Measurements from ENCODE around the gene TGFA. TPM values are rescaled to one million over a fixed set of nuclear protein-coding genes. Genes with fewer than 3 reads are reported as not detected.
"Not testable (repeated sequence)": the region's sequence is repeated elsewhere in the genome, so short reads cannot be mapped to it uniquely, and the experiment has no call there.

Gene TGFA
- total RNA-seq, 2 donors from 2014 or later: 2.0 to 3.2 TPM

- Histone ChIP-seq H3K9me3 (ENCODE audit: control insufficient read depth, low read length) (no peaks in the 10 kb centered on the region), H3K9ac (ENCODE audit: extremely low read depth, low read length, poor library complexity, severe bottlenecking) (no peak overlapping the region), H3K4me1 (ENCODE audit: control insufficient read depth, insufficient read depth, low read length) (peaks cover 6% of the 10 kb centered on the region), H3K36me3 (ENCODE audit: control insufficient read depth, insufficient read depth, low read length) (no peaks in the 10 kb centered on the region), H3K27ac (ENCODE audit: low read depth, low read length) (no peak overlapping the region), H3K4me3 (ENCODE audit: low read length) (no peak overlapping the region), H3K27me3 (ENCODE audit: control insufficient read depth, insufficient read depth, low read length, poor library complexity, severe bottlenecking) (no peaks in the 10 kb centered on the region)
- no peak for DNase-seq
- H3K36me3 Mint-ChIP-seq (ENCODE audit: low read depth): no peaks in the 10 kb centered on the region
- H3K27me3 Mint-ChIP-seq (ENCODE audit: insufficient read depth): no peaks in the 10 kb centered on the region
- peaks cover 24% of the 10 kb centered on the region for H3K4me1 Mint-ChIP-seq
- H3K9me3 Mint-ChIP-seq: no peaks in the 10 kb centered on the region
- H3K4me3 Mint-ChIP-seq: no peak overlapping the region
- H3K27ac Mint-ChIP-seq: no peak overlapping the region
- TF ChIP-seq, protein P1, sequence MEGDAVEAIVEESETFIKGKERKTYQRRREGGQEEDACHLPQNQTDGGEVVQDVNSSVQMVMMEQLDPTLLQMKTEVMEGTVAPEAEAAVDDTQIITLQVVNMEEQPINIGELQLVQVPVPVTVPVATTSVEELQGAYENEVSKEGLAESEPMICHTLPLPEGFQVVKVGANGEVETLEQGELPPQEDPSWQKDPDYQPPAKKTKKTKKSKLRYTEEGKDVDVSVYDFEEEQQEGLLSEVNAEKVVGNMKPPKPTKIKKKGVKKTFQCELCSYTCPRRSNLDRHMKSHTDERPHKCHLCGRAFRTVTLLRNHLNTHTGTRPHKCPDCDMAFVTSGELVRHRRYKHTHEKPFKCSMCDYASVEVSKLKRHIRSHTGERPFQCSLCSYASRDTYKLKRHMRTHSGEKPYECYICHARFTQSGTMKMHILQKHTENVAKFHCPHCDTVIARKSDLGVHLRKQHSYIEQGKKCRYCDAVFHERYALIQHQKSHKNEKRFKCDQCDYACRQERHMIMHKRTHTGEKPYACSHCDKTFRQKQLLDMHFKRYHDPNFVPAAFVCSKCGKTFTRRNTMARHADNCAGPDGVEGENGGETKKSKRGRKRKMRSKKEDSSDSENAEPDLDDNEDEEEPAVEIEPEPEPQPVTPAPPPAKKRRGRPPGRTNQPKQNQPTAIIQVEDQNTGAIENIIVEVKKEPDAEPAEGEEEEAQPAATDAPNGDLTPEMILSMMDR (conservative IDR thresholded peaks at IDR 0.05): no peak
- 88 to 100% methylated on average over 1 of the region's 1 CpG for WGBS, 2 experiments (ENCODE audit: insufficient coverage in 1 of 2, insufficient read length in 1 of 2)
These were observed 84.7 kb downstream of the TGFA start for GRCh38 chr2:70468878-70469277.

DNA sequence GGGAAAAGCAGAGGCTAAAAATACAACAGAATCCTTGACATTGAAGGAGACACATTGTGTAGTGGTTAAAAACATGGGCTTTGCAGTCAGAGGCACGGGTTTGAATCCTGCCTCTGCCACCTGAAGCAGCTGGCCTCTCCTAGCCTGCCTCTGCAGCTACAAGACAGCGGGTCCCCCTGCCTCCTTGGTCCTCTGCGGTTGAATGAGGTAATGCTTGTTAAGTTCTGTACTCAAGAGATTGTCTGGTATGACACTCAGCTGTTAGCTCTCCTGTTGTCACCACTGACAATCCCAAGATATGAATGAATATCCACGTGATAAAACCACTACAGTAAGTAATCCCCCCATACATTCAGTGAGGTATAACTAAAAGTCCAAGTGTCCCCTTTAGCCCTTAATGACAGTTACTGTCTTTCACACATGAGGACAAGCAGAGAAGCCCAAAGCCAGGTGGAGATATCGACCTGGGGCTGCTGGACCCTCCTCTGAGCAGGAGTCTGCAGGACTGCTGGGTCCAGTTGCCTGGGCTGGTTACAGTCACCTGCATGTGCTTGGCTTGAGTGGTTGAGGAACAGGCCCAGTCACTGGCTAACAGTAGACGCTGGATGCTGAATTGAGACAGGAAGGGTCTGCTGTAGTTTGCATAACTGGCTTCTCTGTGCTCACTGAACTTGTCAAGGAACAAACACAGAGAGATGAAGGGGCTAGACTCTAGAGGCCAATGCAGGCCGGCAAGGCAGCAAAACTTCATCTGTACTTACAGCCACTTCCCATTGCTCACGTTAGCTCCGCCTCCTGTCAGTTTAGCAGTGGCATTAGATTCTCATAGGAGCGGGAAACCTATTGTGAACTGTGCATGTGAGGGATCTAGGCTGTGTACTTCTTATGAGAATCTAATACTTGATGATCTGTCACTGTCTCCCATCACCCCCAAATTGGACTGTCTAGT is 85.5 kb downstream of the TGFA start:
- H3K27ac ChIP-seq (ENCODE audit: low read depth, low read length): no peak overlapping the region
- H3K27me3 Mint-ChIP-seq (ENCODE audit: insufficient read depth): no peaks in the 10 kb centered on the region
- no peaks in the 10 kb centered on the region for H3K27me3 ChIP-seq (ENCODE audit: control insufficient read depth, insufficient read depth, low read length, poor library complexity, severe bottlenecking)
- DNase-seq: no peak
- no peaks in the 10 kb centered on the region for H3K36me3 ChIP-seq (ENCODE audit: control insufficient read depth, insufficient read depth, low read length)
- no peak overlapping the region for H3K4me3 ChIP-seq (ENCODE audit: low read length)
- 87 to 91% methylated on average over 5 to 10 of the region's 10 CpGs for WGBS, 2 experiments (ENCODE audit: insufficient coverage in 1 of 2, insufficient read length in 1 of 2)
- H3K4me1 ChIP-seq (ENCODE audit: control insufficient read depth, insufficient read depth, low read length): peaks cover 6% of the 10 kb centered on the region
- no peaks in the 10 kb centered on the region for H3K9me3 Mint-ChIP-seq
- H3K4me1 Mint-ChIP-seq: peaks cover 19% of the 10 kb centered on the region
- no peak overlapping the region for H3K27ac Mint-ChIP-seq
- TF ChIP-seq, protein P1 (conservative IDR thresholded peaks at IDR 0.05): no peak
- H3K9ac ChIP-seq (ENCODE audit: extremely low read depth, low read length, poor library complexity, severe bottlenecking): no peak overlapping the region
- H3K9me3 ChIP-seq (ENCODE audit: control insufficient read depth, low read length): no peaks in the 10 kb centered on the region
- H3K4me3 Mint-ChIP-seq: no peak overlapping the region
- no peaks in the 10 kb centered on the region for H3K36me3 Mint-ChIP-seq (ENCODE audit: low read depth)

DNA sequence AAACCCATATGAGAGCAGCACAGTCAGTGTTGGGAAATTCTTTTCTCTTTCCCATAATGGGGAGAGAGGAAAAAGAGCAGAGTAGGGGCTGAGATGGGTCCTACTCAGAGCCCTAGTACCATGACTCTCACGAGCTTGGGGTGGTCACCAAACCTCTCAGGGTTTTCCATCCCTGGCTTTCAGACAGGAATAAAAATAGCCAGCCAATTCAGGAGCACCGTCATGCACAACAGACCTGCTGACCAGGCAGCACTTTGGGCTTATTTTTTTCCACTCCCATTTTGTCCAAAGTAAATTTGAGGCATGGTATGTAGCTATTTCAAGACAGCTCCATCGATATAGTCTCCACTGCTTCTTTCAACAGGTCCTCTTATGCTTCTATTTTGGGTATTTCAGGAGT is 86.4 kb downstream of the TGFA start:
- H3K27ac ChIP-seq (ENCODE audit: low read depth, low read length): no peak overlapping the region
- Mint-ChIP-seq H3K4me1 (peaks cover 13% of the 10 kb centered on the region), H3K27me3 (ENCODE audit: insufficient read depth) (no peaks in the 10 kb centered on the region)

GRCh38 chr2:70466647-70467046 is 87.0 kb downstream of the TGFA start:
- H3K36me3 Mint-ChIP-seq (ENCODE audit: low read depth); H3K4me3 Mint-ChIP-seq; H3K9ac ChIP-seq (ENCODE audit: extremely low read depth, low read length, poor library complexity, severe bottlenecking); H3K4me3 ChIP-seq (ENCODE audit: low read length); H3K27ac Mint-ChIP-seq; DNase-seq; H3K27me3 ChIP-seq (ENCODE audit: control insufficient read depth, insufficient read depth, low read length, poor library complexity, severe bottlenecking); H3K27ac ChIP-seq (ENCODE audit: low read depth, low read length); H3K4me1 ChIP-seq (ENCODE audit: control insufficient read depth, insufficient read depth, low read length); H3K27me3 Mint-ChIP-seq (ENCODE audit: insufficient read depth); H3K9me3 Mint-ChIP-seq; H3K36me3 ChIP-seq (ENCODE audit: control insufficient read depth, insufficient read depth, low read length); H3K9me3 ChIP-seq (ENCODE audit: control insufficient read depth, low read length): not testable (repeated sequence)
- 70 to 85% methylated on average over 2 to 4 of the region's 4 CpGs for WGBS, 2 experiments (ENCODE audit: insufficient coverage in 1 of 2, insufficient read length in 1 of 2)
- H3K4me1 Mint-ChIP-seq: peaks cover 10% of the 10 kb centered on the region

More for the DNA sequence above, 86.4 kb downstream of the TGFA start:
- H3K4me3 ChIP-seq (ENCODE audit: low read length): no peak overlapping the region
- WGBS, 2 experiments (ENCODE audit: insufficient coverage in 1 of 2, insufficient read length in 1 of 2): 92 to 95% methylated on average over 2 to 3 of the region's 3 CpGs
- no peak for DNase-seq
- no peaks in the 10 kb centered on the region for H3K36me3 ChIP-seq (ENCODE audit: control insufficient read depth, insufficient read depth, low read length)
- Mint-ChIP-seq H3K4me3 (no peak overlapping the region), H3K36me3 (ENCODE audit: low read depth) (no peaks in the 10 kb centered on the region), H3K9me3 (no peaks in the 10 kb centered on the region), H3K27ac (no peak overlapping the region)
- no peak overlapping the region for H3K9ac ChIP-seq (ENCODE audit: extremely low read depth, low read length, poor library complexity, severe bottlenecking)
- TF ChIP-seq, protein P1 (conservative IDR thresholded peaks at IDR 0.05): no peak
- no peaks in the 10 kb centered on the region for H3K9me3 ChIP-seq (ENCODE audit: control insufficient read depth, low read length)
- no peaks in the 10 kb centered on the region for H3K27me3 ChIP-seq (ENCODE audit: control insufficient read depth, insufficient read depth, low read length, poor library complexity, severe bottlenecking)
- H3K4me1 ChIP-seq (ENCODE audit: control insufficient read depth, insufficient read depth, low read length): peaks cover 3% of the 10 kb centered on the region
